HFF-Myc (cell line): ENCODE results near the gene UBR7.
A peak's percentile ranks its signal among the peaks of the same experiment; 100 is the strongest.
"Not testable (repeated sequence)": the region's sequence is repeated elsewhere in the genome, so short reads cannot be mapped to it uniquely, and the experiment has no call there.

Experiments used
- DNase-seq: peaks from one replicate; pipeline ENCODE4 v3.0.0-alpha.2; 2011; ENCODE audit warnings: low read depth; ENCODE audit errors: extremely low read depth
- H3K4me3 ChIP-seq: replicated peaks from 2 replicates; pipeline ENCODE4 v1.5.1; 2011; ENCODE audit warnings: low read depth, mild to moderate bottlenecking, control low read depth, low read length
- CTCF ChIP-seq: IDR thresholded peaks from 2 replicates; pipeline ENCODE4 v1.5.1; 2012; ENCODE audit warnings: mild to moderate bottlenecking, low read depth, low read length, control low read depth; ENCODE audit errors: missing control alignments

Gene UBR7

GRCh38 chr14:93228550-93228949 lies 21.5 kb downstream of the UBR7 start:
- no peak overlapping the region for H3K4me3 ChIP-seq
- TF ChIP-seq CTCF: no peak
- DNase-seq: no peak

- no peak for TF ChIP-seq CTCF
- H3K4me3 ChIP-seq: no peak overlapping the region
- DNase-seq: no peak
Measured at GRCh38 chr14:93230539-93230938, 23.5 kb downstream of the UBR7 start.

DNA sequence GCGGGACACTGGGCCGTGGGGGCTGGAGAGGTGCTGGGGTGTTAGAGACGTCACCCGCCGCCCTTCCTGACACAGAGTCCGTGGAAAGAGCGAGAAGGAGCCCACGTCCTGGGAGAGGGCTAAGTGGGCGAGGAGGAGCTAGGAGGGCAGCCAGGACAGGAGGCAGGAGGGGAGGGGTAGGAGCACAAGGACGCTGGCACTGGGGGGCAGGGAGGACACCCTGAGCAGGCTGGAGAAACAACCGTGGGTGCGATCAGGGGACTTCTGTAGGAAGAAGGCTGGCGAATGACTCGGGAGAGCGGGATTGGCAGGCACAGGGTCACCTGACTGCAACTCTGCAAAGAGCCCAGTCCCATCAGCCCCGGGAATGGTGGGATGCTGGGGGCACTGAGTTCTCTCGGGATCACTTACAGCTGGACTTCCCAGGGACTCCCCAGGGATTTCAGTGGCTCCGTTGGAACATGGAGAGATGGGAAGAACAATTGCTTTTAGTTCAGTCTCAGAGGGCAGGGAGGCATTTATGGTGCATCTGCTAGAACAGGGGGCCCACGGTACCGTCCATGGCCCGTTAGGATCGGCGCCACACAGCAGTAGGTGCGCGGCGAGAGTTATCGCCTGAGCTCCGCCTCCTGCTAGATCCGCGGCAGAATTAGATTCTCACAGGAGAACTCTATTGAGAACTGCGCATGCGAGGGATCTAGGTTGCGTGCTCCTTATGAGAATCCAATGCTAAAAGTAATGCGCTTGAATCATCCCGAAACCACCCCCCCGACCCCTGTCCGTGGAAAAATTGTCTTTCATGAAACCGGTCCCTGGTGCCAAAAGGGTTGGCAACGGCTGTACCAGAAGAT lies 24.3 kb downstream of the UBR7 start:
- peak overlapping the region; percentile 41 for H3K4me3 ChIP-seq
- no peak for TF ChIP-seq CTCF
- no peak for DNase-seq

- no peak for TF ChIP-seq CTCF
- peak overlapping the region; percentile 41 for H3K4me3 ChIP-seq
- no peak for DNase-seq
Measured at GRCh38 chr14:93232159-93232558, 25.1 kb downstream of the UBR7 start.

GRCh38 chr14:93233078-93233477 lies 26.0 kb downstream of the UBR7 start:
- not testable (repeated sequence) for DNase-seq, H3K4me3 ChIP-seq

DNA sequence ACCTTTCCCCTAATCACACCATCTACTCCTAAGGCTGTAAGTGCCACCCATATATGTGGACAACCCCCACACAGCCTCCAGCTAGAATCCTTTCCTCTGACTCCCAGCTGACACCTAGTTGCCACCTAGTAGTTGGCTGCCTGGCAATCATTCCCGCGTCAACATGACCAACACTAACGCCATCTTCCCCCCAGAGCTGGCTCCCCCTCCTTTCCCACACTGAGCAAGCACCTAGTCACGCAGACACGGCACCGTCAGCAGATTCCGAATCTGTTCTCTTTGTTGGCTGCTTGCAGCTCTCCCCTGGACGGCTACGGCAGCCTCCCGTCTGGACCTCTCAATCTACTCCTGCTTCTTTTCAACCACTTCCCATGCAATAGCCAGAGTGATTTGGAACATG lies 27.7 kb downstream of the UBR7 start:
- TF ChIP-seq CTCF: no peak
- no peak overlapping the region for H3K4me3 ChIP-seq
- DNase-seq: no peak

DNA sequence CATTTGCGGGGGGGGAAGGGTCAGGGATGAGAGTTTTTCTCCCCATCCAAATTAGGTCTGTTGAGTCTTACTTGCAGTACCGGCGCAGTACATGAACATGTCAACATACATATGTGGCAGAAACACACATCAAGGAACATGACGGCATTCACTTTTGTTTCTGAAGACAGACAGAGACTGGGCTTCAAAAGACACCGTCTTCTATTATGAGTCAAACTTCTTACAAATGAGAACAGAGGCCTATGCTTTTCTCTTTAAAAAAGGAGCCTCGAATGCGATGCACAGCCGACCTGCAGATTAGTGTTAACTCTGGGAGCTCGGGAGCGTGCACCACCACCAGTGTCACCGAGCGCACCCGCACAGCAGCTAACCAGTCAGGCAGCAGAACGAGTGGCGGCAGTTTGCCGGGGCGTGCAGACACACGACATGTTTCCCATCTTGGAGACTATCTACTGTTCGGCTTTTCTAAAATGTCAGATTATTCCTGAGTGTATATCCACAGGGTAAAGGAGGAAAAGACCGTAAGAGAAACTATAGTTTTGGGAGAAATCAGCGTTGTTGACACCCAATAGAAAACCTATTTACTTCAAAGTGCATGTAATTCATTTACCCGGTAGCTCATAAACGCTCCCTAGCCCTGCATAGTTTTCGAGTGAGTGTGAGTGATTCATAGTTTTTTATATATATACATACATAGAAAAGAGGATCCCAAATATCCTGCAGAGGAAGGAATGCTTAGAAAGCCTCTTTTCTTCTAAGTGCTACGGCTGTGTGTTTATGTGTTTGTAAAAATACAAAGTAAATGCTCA lies 33.0 kb downstream of the UBR7 start:
- DNase-seq: peak; percentile 64
- H3K4me3 ChIP-seq: no peak overlapping the region
- TF ChIP-seq CTCF: no peak
